ENCODE measurements around the gene CACNA1C.

DNA sequence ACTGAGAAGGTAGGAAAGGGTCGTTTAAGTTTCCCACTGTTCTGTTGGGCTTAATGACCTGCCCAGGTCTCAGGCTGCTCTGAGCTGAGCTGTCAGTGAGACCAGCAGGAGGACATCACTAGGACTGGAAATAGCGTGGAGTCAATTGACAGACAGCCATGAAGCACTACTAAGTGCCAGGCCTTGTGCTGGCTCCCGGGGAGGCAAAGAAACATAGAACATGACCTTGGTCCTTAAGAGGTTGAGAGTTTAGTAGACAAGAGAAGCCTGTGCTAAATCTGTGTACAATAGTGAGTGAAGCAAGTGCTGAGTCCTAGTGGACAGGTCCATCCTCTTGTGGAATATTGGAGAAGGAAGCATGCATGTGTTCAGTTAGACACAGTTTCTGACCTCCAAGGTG is 239.2 kb downstream of the CACNA1C start:
- TF ChIP-seq EP300 (IDR thresholded peaks at IDR 0.05; ENCODE audit: borderline replicate concordance in 1 of 2, low read depth in 1 of 2, low read length in 1 of 2) (no peak), POLR2AphosphoS5 (IDR thresholded peaks at IDR 0.05; ENCODE audit: low read depth, low read length) (no peak)
- TF ChIP-seq, protein P1, sequence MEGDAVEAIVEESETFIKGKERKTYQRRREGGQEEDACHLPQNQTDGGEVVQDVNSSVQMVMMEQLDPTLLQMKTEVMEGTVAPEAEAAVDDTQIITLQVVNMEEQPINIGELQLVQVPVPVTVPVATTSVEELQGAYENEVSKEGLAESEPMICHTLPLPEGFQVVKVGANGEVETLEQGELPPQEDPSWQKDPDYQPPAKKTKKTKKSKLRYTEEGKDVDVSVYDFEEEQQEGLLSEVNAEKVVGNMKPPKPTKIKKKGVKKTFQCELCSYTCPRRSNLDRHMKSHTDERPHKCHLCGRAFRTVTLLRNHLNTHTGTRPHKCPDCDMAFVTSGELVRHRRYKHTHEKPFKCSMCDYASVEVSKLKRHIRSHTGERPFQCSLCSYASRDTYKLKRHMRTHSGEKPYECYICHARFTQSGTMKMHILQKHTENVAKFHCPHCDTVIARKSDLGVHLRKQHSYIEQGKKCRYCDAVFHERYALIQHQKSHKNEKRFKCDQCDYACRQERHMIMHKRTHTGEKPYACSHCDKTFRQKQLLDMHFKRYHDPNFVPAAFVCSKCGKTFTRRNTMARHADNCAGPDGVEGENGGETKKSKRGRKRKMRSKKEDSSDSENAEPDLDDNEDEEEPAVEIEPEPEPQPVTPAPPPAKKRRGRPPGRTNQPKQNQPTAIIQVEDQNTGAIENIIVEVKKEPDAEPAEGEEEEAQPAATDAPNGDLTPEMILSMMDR (IDR thresholded peaks at IDR 0.05), result no peak
- TF ChIP-seq, protein P2, sequence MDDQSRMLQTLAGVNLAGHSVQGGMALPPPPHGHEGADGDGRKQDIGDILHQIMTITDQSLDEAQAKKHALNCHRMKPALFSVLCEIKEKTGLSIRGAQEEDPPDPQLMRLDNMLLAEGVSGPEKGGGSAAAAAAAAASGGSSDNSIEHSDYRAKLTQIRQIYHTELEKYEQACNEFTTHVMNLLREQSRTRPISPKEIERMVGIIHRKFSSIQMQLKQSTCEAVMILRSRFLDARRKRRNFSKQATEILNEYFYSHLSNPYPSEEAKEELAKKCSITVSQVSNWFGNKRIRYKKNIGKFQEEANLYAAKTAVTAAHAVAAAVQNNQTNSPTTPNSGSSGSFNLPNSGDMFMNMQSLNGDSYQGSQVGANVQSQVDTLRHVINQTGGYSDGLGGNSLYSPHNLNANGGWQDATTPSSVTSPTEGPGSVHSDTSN (IDR thresholded peaks at IDR 0.05), result no peak
